SK-N-SH (cell line): ENCODE results near the gene MAPK13. TPM values are rescaled to one million over a fixed set of nuclear protein-coding genes. Genes with fewer than 3 reads are reported as not detected.

Experiments used
- CTCF ChIA-PET: fragments of 300-600, 350-600 bp; formaldehyde crosslinking; extraction: SDS; loops from one replicate; lab custom pipeline; 2021; lab: Yijun Ruan, JAX
- POLR2A ChIA-PET: fragments of 350-600 bp; sonication (Branson Sonifier 250); formaldehyde crosslinking; extraction: SDS; loops from one replicate; lab custom pipeline; 2020; ENCODE audit warnings: antibody characterized with exemption, inconsistent platforms; lab: Yijun Ruan, JAX
- DNase-seq: peaks from one replicate; pipeline ENCODE4 v3.0.0; 2012
- H2AFZ ChIP-seq: fragments of 200-600 bp; sonication (generic); 2 replicates; pipeline ENCODE4 v1.8.1; 2016; ENCODE audit warnings: antibody characterized with exemption, mild to moderate bottlenecking, low read depth
- H3F3A ChIP-seq: fragments of 200-600 bp; sonication (generic); replicated peaks from 2 replicates; pipeline ENCODE3; 2016; ENCODE audit warnings: antibody characterized with exemption, mild to moderate bottlenecking; ENCODE audit not compliant: insufficient read depth
- H3K27ac ChIP-seq, 2 experiments: fragments of 200-500 bp in 1 of 2; fragments of 200-600 bp in 1 of 2; sonication (Bioruptor generic) in 1 of 2; sonication (generic), shearing (Covaris generic) in 1 of 2; 2 replicates each; pipeline versions ENCODE4 v1.5.1 to v1.6.1; 2014 to 2016; ENCODE audit warnings: low read depth in 2 of 2, inconsistent platforms in 1 of 2, low read length in 1 of 2, mild to moderate bottlenecking in 1 of 2, mixed read lengths in 1 of 2
- H3K27me3 ChIP-seq: fragments of 200-600 bp; sonication (generic), shearing (Covaris generic); 2 replicates; pipeline ENCODE4 v1.6.1; 2016; ENCODE audit warnings: mixed run types; ENCODE audit not compliant: insufficient read depth
- H3K36me3 ChIP-seq, 2 experiments: fragments of 200-500 bp in 1 of 2; fragments of 200-600 bp in 1 of 2; sonication (Bioruptor generic) in 1 of 2; sonication (generic) in 1 of 2; replicated peaks in 1 of 2; 2 replicates each; pipeline versions ENCODE3 to v1.5.1; 2014 to 2016; ENCODE audit warnings: low read length in 1 of 2, mild to moderate bottlenecking in 1 of 2; ENCODE audit not compliant: insufficient read depth in 2 of 2, control insufficient read depth in 1 of 2
- H3K4me1 ChIP-seq, 2 experiments: fragments of 200-500 bp in 1 of 2; fragments of 200-600 bp in 1 of 2; sonication (Bioruptor generic) in 1 of 2; sonication (generic), shearing (Covaris generic) in 1 of 2; 2 replicates each; pipeline versions ENCODE4 v1.5.1 to v1.6.1; 2014 to 2016; ENCODE audit warnings: low read depth in 1 of 2, low read length in 1 of 2, mixed run types in 1 of 2; ENCODE audit not compliant: insufficient read depth in 2 of 2, control insufficient read depth in 1 of 2
- H3K4me2 ChIP-seq: fragments of 200-600 bp; sonication (generic), shearing (Covaris generic); 2 replicates; pipeline ENCODE4 v1.6.1; 2017; ENCODE audit warnings: mixed run types
- H3K4me3 ChIP-seq, 2 experiments: fragments of 200-500 bp in 1 of 2; fragments of 200-600 bp in 1 of 2; sonication (Bioruptor generic) in 1 of 2; sonication (generic), shearing (Covaris generic) in 1 of 2; 2 replicates each; pipeline versions ENCODE4 v1.5.1 to v1.8.1; 2014 to 2016; ENCODE audit warnings: low read depth in 2 of 2, inconsistent platforms in 1 of 2, low read length in 1 of 2, mild to moderate bottlenecking in 1 of 2, mixed read lengths in 1 of 2, moderate library complexity in 1 of 2
- H3K79me2 ChIP-seq: fragments of 200-600 bp; sonication (generic); 2 replicates; pipeline ENCODE4 v1.8.1; 2017; ENCODE audit warnings: mild to moderate bottlenecking; ENCODE audit not compliant: insufficient read depth
- H3K9ac ChIP-seq: fragments of 200-600 bp; sonication (generic); 2 replicates; pipeline ENCODE4 v1.6.1; 2017; ENCODE audit warnings: mixed run types
- H3K9me2 ChIP-seq: fragments of 200-600 bp; sonication (generic); 2 replicates; pipeline ENCODE4 v1.6.1; 2017; ENCODE audit warnings: mixed run types
- H3K9me3 ChIP-seq: fragments of 200-600 bp; sonication (generic); 2 replicates; pipeline ENCODE4 v1.6.1; 2017; ENCODE audit warnings: mixed run types, mild to moderate bottlenecking, moderate library complexity
- H4K20me1 ChIP-seq: fragments of 200-600 bp; sonication (generic); 2 replicates; pipeline ENCODE4 v1.6.1; 2017; ENCODE audit warnings: mild to moderate bottlenecking, mixed run types; ENCODE audit not compliant: insufficient read depth
- CHD2 ChIP-seq: fragments of 150-350 bp; IDR thresholded peaks from 2 replicates; pipeline ENCODE4 v1.6.1; 2018; ENCODE audit warnings: low read length; ENCODE audit not compliant: partially characterized antibody
- EZH2phosphoT487 ChIP-seq: fragments of 200-600 bp; sonication (generic); IDR thresholded peaks from 2 replicates; pipeline ENCODE4 v1.6.1; 2017; ENCODE audit warnings: low read depth, mixed run types, mild to moderate bottlenecking, antibody characterized with exemption, moderate library complexity, borderline replicate concordance
- FOXM1 ChIP-seq: IDR thresholded peaks from 2 replicates; pipeline ENCODE4 v1.4.0; 2012; ENCODE audit warnings: low read depth, mild to moderate bottlenecking
- GABPA ChIP-seq: IDR thresholded peaks from 2 replicates; pipeline ENCODE4 v1.4.0; 2012; ENCODE audit warnings: low read depth, mild to moderate bottlenecking
- GATA2 ChIP-seq: sonication (generic); formaldehyde crosslinking; IDR thresholded peaks from 2 replicates; pipeline ENCODE4 v1.5.0; 2020; ENCODE audit warnings: mild to moderate bottlenecking, missing genetic modification reagents
- IRF3 ChIP-seq: fragments of 150-350 bp; IDR thresholded peaks from 2 replicates; pipeline ENCODE4 v1.6.1; 2016; ENCODE audit warnings: mild to moderate bottlenecking, low read depth, low read length
- JUND ChIP-seq: IDR thresholded peaks from 2 replicates; pipeline ENCODE4 v1.4.0; 2012
- MAX ChIP-seq: IDR thresholded peaks from 2 replicates; pipeline ENCODE4 v1.4.0; 2012; ENCODE audit warnings: low read depth
- MXI1 ChIP-seq: IDR thresholded peaks from 2 replicates; pipeline ENCODE4 v1.6.1; 2012; ENCODE audit warnings: mild to moderate bottlenecking, low read depth, low read length, improper control_type of control experiment
- NFIC ChIP-seq: IDR thresholded peaks from 2 replicates; pipeline ENCODE4 v1.4.0; 2012; ENCODE audit warnings: borderline replicate concordance
- NRF1 ChIP-seq: IDR thresholded peaks from 2 replicates; pipeline ENCODE4 v1.6.1; 2012; ENCODE audit warnings: low read depth, mild to moderate bottlenecking, low read length
- POLR2AphosphoS5 ChIP-seq: IDR thresholded peaks from 2 replicates; pipeline ENCODE4 v1.6.1; 2012; ENCODE audit warnings: low read depth, low read length
- RAD21 ChIP-seq: IDR thresholded peaks from 2 replicates; pipeline ENCODE4 v1.6.1; 2012; ENCODE audit warnings: mild to moderate bottlenecking, low read length
- RXRA ChIP-seq: IDR thresholded peaks from 2 replicates; pipeline ENCODE4 v1.4.0; 2012; ENCODE audit warnings: low read depth, mild to moderate bottlenecking, borderline replicate concordance
- SIN3A ChIP-seq: IDR thresholded peaks from 2 replicates; pipeline ENCODE4 v1.6.1; 2012; ENCODE audit warnings: low read depth, mild to moderate bottlenecking, low read length, moderate library complexity, borderline replicate concordance
- SMC3 ChIP-seq: IDR thresholded peaks from 2 replicates; pipeline ENCODE4 v1.6.1; 2012; ENCODE audit warnings: low read depth, low read length, improper control_type of control experiment
- TCF12 ChIP-seq: IDR thresholded peaks from 2 replicates; pipeline ENCODE4 v1.4.0; 2012
- WGBS: methylation state at CpG from one replicate; pipeline ENCODE4 v1.1.6; 2017; ENCODE audit warnings: low lambda C conversion rate; 5-methylcytosine and 5-hydroxymethylcytosine counted together
- polyA plus RNA-seq, 3 experiments: library from polyadenylated mRNA; depleted of rRNA; stranded (reverse); fragments of >200 nt; gene quantifications; 2 replicates each; pipeline ENCODE4 v1.2.3, GENCODE V29; 2012
- TF ChIP-seq, protein P1 (sequence below): IDR thresholded peaks from 2 replicates; pipeline ENCODE4 v1.6.1; 2012; ENCODE audit warnings: mild to moderate bottlenecking, low read depth, low read length, moderate library complexity

Gene MAPK13
- polyA plus RNA-seq, 1 of the 3 experiments (the other 2 are of a cell fraction): 2.3 TPM

- Histone ChIP-seq H3K4me3 (no peak overlapping the region), H4K20me1 (no peaks in the 10 kb centered on the region), H3K9me3 (no peaks in the 10 kb centered on the region), H3K36me3 (no peaks in the 10 kb centered on the region), H3K4me2 (no peak overlapping the region), H3K9ac (no peak overlapping the region), H3K79me2 (no peaks in the 10 kb centered on the region), H2AFZ (no peak overlapping the region), H3K4me1 (no peaks in the 10 kb centered on the region), H3K9me2 (no peaks in the 10 kb centered on the region), H3K27me3 (no peaks in the 10 kb centered on the region), H3F3A (no peaks in the 10 kb centered on the region), H3K27ac (no peak overlapping the region)
- DNase-seq: no peak
- no peak for TF ChIP-seq POLR2AphosphoS5
- no peak for TF ChIP-seq JUND
- TF ChIP-seq RXRA: no peak
- no peak for TF ChIP-seq MXI1
- TF ChIP-seq RAD21: no peak
- no peak for TF ChIP-seq NFIC
- no peak for TF ChIP-seq SMC3
- no peak for TF ChIP-seq NRF1
- TF ChIP-seq CHD2: no peak
- TF ChIP-seq MAX: no peak
- TF ChIP-seq GATA2 (CRISPR knock-in tag): no peak
- TF ChIP-seq GABPA: no peak
- TF ChIP-seq FOXM1: no peak
- TF ChIP-seq IRF3: no peak
- TF ChIP-seq TCF12: no peak
- no peak for TF ChIP-seq EZH2phosphoT487
- TF ChIP-seq SIN3A: no peak
- TF ChIP-seq, protein P1, sequence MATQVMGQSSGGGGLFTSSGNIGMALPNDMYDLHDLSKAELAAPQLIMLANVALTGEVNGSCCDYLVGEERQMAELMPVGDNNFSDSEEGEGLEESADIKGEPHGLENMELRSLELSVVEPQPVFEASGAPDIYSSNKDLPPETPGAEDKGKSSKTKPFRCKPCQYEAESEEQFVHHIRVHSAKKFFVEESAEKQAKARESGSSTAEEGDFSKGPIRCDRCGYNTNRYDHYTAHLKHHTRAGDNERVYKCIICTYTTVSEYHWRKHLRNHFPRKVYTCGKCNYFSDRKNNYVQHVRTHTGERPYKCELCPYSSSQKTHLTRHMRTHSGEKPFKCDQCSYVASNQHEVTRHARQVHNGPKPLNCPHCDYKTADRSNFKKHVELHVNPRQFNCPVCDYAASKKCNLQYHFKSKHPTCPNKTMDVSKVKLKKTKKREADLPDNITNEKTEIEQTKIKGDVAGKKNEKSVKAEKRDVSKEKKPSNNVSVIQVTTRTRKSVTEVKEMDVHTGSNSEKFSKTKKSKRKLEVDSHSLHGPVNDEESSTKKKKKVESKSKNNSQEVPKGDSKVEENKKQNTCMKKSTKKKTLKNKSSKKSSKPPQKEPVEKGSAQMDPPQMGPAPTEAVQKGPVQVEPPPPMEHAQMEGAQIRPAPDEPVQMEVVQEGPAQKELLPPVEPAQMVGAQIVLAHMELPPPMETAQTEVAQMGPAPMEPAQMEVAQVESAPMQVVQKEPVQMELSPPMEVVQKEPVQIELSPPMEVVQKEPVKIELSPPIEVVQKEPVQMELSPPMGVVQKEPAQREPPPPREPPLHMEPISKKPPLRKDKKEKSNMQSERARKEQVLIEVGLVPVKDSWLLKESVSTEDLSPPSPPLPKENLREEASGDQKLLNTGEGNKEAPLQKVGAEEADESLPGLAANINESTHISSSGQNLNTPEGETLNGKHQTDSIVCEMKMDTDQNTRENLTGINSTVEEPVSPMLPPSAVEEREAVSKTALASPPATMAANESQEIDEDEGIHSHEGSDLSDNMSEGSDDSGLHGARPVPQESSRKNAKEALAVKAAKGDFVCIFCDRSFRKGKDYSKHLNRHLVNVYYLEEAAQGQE: no peak
- ChIA-PET CTCF (interaction anchor here (1.0 kb wide), 1 partner anchor 50 kb away, joined by 3 read pairs; no protein-coding TSS in a partner anchor), POLR2A (no interaction called here)
- WGBS: 38% methylated on average over 2 of the region's 4 CpGs
Measured at GRCh38 chr6:36145495-36145894, 15.2 kb downstream of the MAPK13 start.
